Fibroblast of gingiva (primary cell): Measurements from ENCODE around the gene TOGARAM2.
A peak's percentile ranks its signal among the peaks of the same experiment; 100 is the strongest.

ENCODE experiments used
- DNase-seq: peaks from one replicate; pipeline ENCODE4 v3.0.0-alpha.2; 2011; ENCODE audit warnings: low read depth

TOGARAM2 gene

GRCh38 chr2:29056452-29056851, 75.4 kb downstream of the TOGARAM2 start:
- no peak for DNase-seq

GRCh38 chr2:29057006-29057405, 75.9 kb downstream of the TOGARAM2 start:
- DNase-seq, result no peak

DNA sequence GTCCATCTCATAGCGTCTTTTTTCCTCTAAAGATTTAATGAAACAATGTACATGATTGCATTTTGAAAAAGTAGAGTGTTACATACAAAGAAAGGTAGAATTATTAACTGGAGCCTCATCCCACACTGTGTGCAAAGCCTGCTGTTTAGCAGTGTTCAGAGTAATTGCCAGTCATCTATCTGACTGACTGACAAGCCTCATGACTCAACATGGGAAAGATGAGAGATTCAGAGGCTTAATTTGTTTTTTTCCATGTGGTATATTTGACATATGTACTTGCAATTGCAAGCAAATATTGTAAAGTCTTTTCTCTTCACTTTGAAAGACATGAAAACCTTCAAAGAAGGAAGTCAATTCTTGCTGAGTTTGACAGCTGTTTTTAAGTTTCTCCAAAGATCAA, 78.5 kb downstream of the TOGARAM2 start:
- DNase-seq, result no peak

DNA sequence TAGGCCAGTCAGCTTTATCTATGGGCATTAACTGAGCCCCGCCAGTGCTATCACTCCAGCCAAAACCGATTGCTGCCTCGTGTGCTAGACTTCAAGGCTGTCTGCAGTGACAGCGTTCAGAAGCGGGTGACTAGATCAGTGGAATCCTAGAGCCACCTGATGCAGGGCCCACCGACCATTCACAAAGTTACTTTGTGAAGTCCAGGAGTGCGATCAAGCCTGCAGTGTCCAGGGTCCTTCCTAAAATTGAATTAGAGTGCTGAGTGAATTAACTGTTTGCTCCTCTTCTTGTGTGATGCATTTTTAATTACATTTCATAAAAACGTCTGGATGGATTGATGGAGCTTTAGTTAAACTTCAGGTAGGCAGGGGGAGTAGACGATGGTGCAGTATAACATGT, 79.3 kb downstream of the TOGARAM2 start:
- no peak for DNase-seq

GRCh38 chr2:29061176-29061575, 80.1 kb downstream of the TOGARAM2 start:
- DNase-seq, result no peak

DNA sequence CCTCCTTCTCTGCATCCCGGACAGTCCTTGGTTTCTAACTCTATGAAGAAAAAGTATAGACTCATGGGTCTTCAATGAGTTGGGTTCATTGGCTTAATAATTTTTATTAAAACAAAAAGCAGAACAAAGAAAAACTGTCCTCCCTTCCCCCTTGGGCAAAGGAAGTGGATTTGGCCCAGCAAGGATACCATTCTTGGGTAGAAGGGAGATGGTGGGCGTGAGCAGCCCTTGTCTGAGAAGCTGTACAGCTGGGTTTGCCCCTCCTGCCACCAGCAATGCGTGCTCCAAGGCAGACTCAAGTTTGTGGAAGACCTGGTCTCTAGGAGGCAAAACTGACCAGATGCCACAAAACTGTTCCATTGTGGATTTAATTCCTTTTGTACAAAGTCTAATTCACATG, 80.5 kb downstream of the TOGARAM2 start:
- DNase-seq, result no peak

- DNase-seq, result no peak
Observed at GRCh38 chr2:29062371-29062770, 81.3 kb downstream of the TOGARAM2 start.

DNA sequence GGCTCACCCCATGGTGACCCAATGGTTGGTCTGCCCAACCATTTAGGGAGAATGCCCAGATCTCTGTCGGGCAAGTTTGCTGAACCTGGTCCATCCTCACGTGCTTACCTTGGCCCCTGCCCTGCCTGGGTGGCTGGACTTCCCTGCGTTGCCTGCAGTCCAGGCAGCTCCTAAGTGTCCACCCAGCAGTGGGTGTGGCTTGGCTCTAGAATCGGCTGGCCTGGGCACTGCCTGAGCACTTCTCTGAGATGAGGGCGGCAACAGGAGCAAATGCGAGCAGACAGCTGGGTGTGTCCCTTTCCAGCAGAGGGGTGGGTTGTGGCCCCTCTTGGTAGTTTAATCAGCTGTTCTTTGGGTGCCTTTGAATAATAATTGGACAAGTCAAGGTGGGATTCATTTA, 82.0 kb downstream of the TOGARAM2 start:
- no peak for DNase-seq

GRCh38 chr2:29063646-29064345, 82.7 kb downstream of the TOGARAM2 start:
- DNase-seq, result peak; percentile 84

DNA sequence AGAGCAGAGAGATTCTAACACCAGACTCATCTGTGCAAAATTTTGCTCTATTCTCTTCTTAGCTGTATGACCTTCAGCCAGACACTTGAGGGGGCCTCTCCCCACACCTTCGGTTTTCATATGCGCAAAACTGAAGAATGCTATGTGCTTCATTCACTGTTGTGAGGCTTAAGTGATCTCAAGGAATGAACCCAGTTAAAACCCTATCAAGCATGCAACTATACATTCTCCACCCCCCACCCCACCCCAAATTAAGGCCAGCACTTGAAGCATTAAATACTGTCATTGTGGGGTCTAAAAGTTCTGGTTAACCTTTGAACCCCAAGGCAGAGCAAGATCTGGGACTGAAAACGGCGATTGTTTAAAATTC, 83.2 kb downstream of the TOGARAM2 start:
- no peak for DNase-seq

DNA sequence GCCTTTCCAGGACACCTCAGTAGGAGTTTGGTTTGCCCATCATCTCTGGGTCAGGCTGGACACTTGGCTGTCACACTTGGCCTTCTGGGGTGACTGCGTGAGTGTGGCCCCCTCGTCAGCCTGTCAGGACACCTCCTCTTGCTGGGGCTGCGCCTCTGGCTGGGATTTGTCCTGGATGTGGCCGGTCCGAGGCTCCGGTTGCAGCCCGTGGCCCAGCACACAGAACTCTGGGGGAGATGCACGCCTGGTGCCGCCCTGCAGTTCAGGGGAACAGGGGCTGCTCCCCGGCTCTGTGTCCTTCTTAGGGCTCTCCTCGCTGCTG, 83.6 kb downstream of the TOGARAM2 start:
- DNase-seq, result no peak

DNA sequence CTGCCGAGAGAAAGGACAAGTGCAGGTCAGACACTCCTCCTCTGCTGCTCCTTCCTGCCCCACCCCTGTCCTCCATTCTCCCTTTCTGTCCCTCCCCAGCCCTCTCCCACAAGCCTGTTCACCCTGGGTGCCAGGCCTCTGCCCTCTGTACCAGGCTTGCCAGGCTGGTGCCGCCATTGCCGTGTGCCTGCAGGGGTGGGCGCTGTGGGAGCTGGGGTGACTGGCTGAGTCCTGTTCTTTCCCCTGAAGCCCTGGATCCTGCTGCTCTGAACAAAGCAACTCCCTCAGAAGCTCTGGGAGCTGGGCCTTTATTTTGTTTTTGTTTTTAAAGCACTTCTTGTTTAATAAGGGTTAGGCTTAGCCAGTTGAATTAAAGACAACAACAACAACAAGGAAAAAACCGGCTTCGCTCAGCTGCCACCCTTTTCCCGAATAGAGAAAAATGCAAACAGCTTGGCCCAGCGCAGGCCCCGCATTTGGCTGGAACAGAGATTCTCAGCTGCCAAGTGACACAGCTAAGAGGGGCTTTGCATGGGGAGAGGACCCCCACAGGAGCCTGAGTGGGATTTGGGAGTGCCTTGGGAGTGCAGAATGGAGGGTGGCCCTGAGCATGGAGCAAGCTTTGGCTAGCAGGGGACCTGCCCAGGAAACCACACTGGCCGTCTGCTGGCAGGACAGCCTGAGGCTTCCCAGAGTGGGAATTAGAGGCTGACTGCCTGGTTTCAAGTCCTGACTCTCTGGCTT, 84.1 kb downstream of the TOGARAM2 start:
- no peak for DNase-seq

GRCh38 chr2:29066271-29066860, 85.3 kb downstream of the TOGARAM2 start:
- peak; percentile 73 for DNase-seq

GRCh38 chr2:29066997-29067605, 86.0 kb downstream of the TOGARAM2 start:
- no peak for DNase-seq

- no peak for DNase-seq
Observed at GRCh38 chr2:29068513-29068912, 87.4 kb downstream of the TOGARAM2 start.

DNA sequence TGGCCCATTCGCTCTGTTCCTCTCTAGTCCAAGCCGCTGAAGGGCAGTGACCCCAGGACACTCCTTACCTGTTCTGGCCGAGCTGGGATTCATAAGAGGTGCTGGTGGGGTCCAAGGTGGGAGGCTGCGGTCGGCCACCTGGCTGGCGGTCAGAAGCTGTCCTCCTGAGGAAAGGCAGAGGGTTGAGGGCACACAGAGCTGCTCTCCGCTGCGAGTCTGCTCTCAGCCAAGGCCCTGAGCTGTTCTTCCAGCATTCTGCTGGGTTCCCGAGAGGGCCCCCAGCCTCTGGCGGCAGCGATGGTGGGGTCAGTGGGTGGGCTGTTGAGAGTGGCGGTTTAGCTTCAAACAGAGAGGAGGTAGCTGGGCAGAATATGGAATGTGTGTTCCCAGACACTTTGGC, 89.4 kb downstream of the TOGARAM2 start:
- no peak for DNase-seq

GRCh38 chr2:29071032-29071975, 90.2 kb downstream of the TOGARAM2 start:
- DNase-seq, result no peak

DNA sequence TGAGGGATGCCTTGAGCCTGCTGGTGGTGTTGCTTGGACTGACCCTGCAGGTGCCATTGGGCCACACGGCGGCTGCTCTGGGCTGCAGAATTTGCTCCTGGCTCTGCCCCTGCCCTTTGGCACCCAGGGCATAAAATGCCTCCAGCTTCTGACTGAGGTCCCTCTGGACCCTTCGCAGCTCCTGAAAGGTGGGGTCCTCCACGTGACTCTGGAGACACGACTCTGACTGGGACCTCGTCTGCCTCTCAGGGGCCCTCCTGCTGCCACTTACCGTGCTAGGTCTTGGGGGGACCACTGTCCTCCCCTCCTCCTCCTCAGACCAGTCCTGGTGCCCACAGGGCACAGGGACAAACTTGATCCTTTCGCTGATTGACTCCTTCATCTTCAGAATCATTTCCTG, 91.2 kb downstream of the TOGARAM2 start:
- no peak for DNase-seq

GRCh38 chr2:29072971-29073725, 92.0 kb downstream of the TOGARAM2 start:
- no peak for DNase-seq

DNA sequence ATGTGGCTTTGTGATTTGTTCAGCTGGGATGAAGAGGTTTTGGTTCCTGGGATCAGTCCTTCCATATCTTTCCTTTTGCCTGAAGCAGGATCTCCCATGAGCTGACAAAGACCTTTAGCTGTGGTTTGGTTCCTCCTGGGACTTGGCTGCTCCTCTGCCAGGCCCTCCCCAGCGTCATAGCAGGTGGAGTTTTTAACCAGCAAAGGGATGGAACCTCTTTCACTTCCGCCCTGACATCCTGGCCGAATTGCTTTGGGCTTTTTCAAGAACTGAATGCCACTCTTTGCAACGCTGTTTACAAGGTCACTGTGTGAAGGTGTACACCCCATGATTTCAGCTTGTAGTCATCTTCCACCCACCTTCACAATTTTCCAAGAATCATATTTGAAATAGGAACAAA, 92.8 kb downstream of the TOGARAM2 start:
- DNase-seq, result no peak

GRCh38 chr2:29074411-29074810, 93.3 kb downstream of the TOGARAM2 start, which contains the start of gene PCARE:
PCARE (minus strand) TSS chr2:29074523; CDS start chr2:29074261, 262 bp downstream.
- no peak for DNase-seq
